ENCODE measurements around the gene GPR149.

The GPR149 gene

DNA sequence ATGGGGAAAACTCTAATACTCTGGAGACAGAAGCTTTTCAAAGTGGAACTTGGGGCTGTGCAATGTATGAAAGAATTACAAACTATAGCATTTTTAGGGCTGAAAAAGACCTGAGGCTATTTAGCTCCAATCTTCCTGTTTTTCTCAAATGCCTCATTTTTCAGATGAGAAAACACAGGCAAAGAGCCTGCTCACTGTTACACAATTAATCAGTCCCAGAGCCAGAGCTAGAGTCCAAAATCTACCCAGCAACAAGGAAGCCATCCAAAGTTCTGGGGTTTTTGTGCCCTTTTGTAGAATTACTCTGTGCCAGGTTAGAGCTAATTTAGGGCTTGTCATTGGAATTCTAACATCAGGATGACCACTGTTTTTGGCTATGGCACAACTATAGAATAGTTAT, 45.5 kb downstream of the GPR149 start:
- H3K4me3 ChIP-seq (ENCODE audit: low read depth, low read length) = no peak overlapping the region
- TF ChIP-seq, protein P1, sequence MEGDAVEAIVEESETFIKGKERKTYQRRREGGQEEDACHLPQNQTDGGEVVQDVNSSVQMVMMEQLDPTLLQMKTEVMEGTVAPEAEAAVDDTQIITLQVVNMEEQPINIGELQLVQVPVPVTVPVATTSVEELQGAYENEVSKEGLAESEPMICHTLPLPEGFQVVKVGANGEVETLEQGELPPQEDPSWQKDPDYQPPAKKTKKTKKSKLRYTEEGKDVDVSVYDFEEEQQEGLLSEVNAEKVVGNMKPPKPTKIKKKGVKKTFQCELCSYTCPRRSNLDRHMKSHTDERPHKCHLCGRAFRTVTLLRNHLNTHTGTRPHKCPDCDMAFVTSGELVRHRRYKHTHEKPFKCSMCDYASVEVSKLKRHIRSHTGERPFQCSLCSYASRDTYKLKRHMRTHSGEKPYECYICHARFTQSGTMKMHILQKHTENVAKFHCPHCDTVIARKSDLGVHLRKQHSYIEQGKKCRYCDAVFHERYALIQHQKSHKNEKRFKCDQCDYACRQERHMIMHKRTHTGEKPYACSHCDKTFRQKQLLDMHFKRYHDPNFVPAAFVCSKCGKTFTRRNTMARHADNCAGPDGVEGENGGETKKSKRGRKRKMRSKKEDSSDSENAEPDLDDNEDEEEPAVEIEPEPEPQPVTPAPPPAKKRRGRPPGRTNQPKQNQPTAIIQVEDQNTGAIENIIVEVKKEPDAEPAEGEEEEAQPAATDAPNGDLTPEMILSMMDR (IDR thresholded peaks at IDR 0.05; ENCODE audit: borderline replicate concordance, insufficient read depth, low read depth, low read length) = no peak

DNA sequence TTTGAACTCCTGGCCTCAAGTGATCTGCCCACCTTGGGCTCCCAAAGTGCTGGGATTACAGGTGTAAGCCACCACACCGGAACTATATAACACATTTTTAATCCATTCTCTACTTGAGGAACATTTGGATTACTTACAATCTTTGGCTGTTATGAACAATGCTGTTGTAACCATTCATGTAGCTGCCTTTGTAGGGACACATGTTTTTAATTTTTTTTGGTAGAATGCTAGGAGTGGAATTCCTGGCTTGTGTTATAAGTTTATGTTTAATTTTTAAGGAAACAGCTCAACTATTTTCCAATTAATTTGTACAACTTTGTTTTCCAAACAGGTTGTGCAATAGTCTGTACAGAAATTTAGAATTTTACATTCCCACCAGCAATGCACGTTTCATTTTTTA, 51.7 kb downstream of the GPR149 start:
- TF ChIP-seq, protein P1 (IDR thresholded peaks at IDR 0.05; ENCODE audit: borderline replicate concordance, insufficient read depth, low read depth, low read length) = no peak
- no peak overlapping the region for H3K4me3 ChIP-seq (ENCODE audit: low read depth, low read length)

DNA sequence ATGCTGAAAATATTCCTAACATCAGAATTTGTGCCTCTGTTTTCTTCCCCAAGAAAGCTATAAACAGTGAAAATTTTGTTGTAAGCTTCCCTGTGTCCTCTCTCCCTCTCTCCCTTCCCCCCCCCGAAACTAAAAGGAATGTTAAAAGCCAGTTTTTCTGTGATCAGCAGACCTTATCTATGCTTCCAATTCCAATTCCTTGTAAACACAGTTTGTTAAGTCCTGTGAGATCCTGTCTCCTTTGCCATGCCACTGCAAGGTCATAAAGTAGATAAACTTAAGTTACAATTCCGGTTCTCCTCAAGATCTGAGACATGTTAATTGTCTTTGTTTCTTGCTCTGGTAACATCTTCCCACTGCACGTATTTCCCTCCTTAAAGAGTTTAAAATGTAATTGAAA, 62.8 kb downstream of the GPR149 start:
- no peak overlapping the region for H3K4me3 ChIP-seq (ENCODE audit: low read depth, low read length)
- TF ChIP-seq, protein P1 (IDR thresholded peaks at IDR 0.05; ENCODE audit: borderline replicate concordance, insufficient read depth, low read depth, low read length) = no peak

DNA sequence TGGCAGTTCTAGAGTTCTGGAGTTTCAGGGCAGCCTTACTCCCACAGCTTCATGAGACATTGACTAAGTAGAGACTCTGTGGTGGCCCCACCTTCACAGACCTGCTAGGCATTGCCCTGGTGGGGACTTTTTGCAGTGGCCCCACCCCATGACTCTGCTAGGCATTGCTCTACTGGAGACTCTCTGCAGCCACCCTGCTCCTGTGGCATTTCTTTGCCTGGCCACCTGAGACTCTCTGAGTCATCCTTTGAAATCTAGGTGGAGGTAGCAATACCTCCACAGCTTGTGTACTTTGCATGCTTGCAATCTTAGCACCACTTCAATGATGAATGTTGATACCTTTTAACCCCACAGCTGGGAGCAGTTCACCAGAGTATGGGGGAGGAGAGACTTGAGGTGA, 65.1 kb downstream of the GPR149 start:
- no peak overlapping the region for H3K4me3 ChIP-seq (ENCODE audit: low read depth, low read length)
- TF ChIP-seq, protein P1 (IDR thresholded peaks at IDR 0.05; ENCODE audit: borderline replicate concordance, insufficient read depth, low read depth, low read length) = no peak

DNA sequence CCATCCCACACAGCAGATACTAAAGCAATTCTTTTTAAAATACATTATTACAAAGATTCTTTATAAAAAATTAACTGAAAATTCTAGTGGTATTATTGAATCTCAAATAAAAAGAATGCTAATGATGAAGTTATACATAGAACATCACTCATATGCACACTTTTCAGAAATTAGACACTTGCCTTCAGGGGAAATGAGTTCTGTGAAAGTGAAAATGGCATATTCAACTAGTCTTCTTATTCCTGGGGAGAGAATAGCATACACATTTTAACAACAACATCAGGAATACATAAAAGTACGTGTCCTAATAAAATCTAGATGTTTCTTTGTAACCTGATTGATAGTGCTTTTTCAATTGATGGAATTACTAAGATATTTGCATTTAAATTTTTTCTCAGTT, 68.9 kb downstream of the GPR149 start:
- TF ChIP-seq, protein P1 (IDR thresholded peaks at IDR 0.05; ENCODE audit: borderline replicate concordance, insufficient read depth, low read depth, low read length) = no peak

DNA sequence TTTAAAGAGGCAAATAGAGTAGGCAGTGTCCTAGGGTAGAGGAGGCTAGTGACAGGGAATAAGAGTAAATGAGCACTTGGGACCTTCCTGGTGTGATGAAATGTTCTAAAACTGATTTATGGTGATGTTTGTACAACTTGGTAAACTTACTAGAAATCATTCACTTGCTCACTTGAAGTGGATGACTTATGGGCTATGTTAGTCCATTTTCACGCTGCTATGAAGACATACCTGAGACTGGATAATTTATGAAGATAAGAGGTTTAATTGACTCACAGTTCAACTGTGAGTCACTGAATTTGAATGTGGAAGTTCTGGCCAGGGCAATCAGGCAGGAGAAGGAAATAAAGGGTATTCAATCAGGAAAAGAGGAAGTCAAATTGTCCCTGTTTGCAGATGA, 74.0 kb downstream of the GPR149 start:
- no peak overlapping the region for H3K4me3 ChIP-seq (ENCODE audit: low read depth, low read length)
- TF ChIP-seq, protein P1 (IDR thresholded peaks at IDR 0.05; ENCODE audit: borderline replicate concordance, insufficient read depth, low read depth, low read length) = no peak

More for the DNA sequence above, 68.9 kb downstream of the GPR149 start:
- no peak overlapping the region for H3K4me3 ChIP-seq (ENCODE audit: low read depth, low read length)

DNA sequence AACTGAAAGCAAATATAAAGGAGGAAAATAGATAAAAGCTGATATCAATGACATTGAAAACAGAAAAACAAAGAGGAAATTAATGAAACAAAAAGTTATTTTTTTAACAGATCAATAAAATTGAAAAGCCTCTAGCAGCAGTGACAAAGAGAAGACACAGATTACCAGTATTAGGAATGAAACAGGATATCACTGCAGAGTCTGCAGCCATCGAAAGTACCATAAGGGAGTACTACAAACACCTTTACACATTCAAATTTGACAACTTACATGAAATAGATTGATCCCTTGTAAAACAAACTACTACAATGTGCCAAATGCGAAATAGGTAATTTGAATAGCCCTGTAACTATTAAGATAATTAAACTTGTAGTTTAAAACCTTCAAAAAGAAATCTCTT, 80.8 kb downstream of the GPR149 start:
- TF ChIP-seq, protein P1 (IDR thresholded peaks at IDR 0.05; ENCODE audit: borderline replicate concordance, insufficient read depth, low read depth, low read length) = no peak
- no peak overlapping the region for H3K4me3 ChIP-seq (ENCODE audit: low read depth, low read length)
